CD4-positive, alpha-beta T cell treated with Interferon alpha-2 for 1 hour (primary cell): ENCODE data around the gene BTN2A1.

ENCODE experiments used
- DNase-seq, 2 donors: peaks; one replicate each; pipeline ENCODE4 v3.0.0-alpha.2; 2020 to 2022

The BTN2A1 gene

GRCh38 chr6:26471970-26472369, 14.2 kb downstream of the BTN2A1 start:
- DNase-seq, result no peak

DNA sequence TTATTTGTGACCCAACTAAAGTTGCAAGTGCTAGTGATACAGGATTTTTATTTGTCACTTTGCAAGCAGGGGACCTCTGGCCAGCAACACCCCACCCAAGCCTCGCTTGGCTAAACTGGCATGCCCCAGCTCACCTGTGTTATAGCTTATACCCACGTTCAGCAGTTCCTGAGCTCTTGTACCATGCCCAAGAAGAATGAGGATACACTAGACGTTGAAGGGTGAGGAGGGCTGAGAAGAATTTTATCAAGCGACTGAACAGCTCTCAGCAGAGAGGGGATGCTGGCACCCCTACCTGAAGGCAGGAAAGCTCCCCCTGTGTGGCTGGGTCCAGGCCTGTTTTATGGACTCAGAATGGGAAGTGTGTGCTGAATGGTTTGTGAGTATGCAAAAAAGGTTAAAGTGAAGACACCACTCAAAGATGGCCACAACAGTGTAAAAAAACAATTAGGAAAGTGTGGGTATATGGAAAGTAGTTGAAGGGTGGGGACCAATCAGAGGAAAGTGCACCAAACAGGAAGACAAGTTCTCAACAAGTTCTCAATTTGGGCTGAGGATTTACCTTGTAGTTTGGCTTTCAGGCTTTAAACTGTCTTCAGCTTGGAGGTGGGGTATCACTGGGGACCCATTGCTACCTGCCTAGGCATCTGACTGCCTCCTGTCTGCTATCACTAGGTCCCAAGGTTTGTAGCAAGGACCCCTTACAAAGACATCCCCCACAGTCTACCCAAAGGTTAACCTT, 15.0 kb downstream of the BTN2A1 start:
- DNase-seq, result peak in 1 of 2 donors; percentile 48

DNA sequence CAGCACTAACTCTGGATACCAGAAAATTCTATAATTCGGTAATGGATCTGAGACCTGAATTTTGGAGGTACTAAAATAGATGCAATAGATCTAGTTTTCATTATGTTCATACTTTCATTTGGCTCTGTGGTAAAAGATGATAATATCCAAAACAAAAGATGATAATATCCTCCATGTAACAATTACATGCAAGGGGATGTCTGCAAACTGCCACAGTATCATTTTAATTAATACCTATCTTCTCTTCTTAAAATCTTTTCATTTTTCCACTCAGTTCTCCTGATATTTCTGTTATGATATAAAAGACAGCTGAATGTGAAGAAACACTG, 15.6 kb downstream of the BTN2A1 start:
- DNase-seq, result no peak

- DNase-seq, result peak; percentile 90 to 94
These were observed 16.1 kb downstream of the BTN2A1 start for GRCh38 chr6:26473758-26474438.

- no peak for DNase-seq
These were observed 16.7 kb downstream of the BTN2A1 start for GRCh38 chr6:26474439-26474881.

DNA sequence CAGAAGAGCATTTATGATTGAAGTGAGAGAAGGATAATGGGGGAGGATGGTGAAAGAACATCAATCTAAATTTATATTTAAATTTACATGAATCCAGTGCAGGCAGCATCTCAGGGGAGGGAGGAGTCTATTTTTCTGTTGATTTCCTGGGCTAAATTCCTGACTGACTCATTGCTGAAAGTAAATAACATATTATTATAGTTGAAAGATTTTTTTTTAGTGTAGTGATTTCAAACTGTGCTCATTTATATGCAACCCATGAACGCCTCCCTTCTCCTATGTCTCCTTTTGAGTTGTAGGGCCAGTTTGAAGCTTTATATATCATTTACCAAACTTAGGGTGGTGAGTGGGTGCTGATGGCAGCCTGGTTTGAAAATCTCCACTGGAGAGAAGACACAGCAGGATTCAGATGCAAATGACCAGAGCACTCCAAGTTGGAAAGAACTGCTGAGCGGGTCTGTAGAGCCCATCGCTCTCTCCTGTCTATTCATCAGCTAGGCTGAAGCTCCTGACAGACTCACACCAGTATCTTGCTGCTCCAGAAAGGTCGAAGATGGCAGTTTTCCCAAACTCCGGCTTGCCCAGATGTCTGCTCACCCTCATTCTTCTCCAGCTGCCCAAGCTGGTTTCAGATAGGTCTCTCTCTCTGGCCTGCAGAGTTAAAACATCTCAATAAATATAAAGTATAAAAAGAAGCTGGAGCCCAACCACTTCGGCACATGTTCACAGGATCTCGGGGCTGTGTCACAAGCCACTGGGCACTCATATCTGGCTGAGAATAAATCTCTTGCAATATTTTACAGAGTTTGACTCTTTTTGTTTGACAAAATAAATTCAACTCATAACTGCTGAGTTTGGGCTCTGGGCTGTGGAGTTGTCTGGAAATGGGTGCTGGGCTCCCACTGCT, 18.3 kb downstream of the BTN2A1 start:
- no peak for DNase-seq

GRCh38 chr6:26476896-26477295, 19.1 kb downstream of the BTN2A1 start:
- DNase-seq, result no peak

- DNase-seq, result no peak
These were observed 19.7 kb downstream of the BTN2A1 start for GRCh38 chr6:26477426-26477825.

DNA sequence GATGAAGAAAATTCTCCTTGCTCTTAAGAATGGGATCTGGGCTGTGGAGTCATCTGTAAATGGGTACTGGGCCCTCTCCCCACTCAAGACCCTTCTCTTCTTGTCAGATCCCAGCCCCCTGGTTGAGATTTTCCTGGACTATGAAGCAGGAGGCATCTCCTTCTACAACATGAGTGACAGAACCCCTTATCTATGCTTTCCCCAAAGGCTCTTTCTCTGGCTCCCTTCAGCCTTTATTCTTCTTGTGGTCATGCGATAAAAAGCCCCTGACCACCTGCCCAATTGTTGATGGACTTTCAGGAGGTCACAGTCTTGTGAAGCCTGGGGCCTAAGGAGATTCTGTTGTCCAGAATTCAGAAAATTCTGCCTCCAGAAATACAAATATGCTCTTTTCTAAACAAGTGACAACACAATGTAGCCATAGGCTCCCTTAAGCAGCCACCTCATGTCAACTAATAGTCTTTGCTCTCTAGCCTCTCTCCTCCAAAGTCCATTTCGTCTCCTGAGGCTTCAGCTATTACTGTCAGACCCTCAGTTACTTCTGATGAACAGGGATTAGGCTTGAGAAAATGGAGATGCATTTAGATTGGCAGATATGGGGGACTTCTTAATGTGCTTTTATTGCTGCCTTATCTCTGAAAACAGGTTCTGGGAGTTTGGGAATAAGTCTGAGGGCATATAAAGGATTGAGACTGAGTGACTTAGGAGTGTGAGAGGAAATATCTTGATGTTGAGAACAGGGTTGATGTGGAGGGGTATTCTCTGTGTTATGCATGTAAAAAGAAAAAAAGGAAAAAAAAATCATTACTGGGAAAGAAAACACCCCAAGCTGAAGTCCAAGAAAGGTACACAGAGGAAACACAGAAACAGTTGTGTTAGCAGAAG, 20.6 kb downstream of the BTN2A1 start:
- DNase-seq, result no peak

GRCh38 chr6:26478985-26479278, 21.2 kb downstream of the BTN2A1 start:
- no peak for DNase-seq

GRCh38 chr6:26482338-26482737, 24.6 kb downstream of the BTN2A1 start:
- no peak for DNase-seq

GRCh38 chr6:26483727-26484126, 26.0 kb downstream of the BTN2A1 start:
- no peak for DNase-seq

DNA sequence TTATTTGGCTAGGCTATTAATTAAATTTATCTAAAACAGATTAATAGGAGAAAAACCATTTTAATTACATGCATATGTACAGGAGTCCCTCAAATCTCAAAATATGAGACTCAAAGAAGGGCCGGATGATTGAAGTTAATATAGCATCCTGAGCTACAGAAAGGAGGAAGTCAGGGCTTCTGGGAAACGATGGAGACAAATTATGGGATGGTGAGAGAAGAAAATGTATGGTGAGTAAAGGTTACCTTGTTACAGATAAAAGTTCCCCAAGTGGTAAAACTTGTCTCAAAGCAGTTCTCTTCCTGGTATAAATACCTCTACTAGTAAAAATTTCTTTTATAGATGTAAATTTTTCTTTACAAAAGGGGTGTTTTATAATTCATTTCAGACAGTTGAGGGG, 26.4 kb downstream of the BTN2A1 start:
- no peak for DNase-seq

GRCh38 chr6:26485112-26485780, 27.5 kb downstream of the BTN2A1 start:
- DNase-seq, result no peak

- no peak for DNase-seq
These were observed 28.6 kb downstream of the BTN2A1 start for GRCh38 chr6:26486358-26486757.

GRCh38 chr6:26487466-26487865, 29.7 kb downstream of the BTN2A1 start:
- no peak for DNase-seq

DNA sequence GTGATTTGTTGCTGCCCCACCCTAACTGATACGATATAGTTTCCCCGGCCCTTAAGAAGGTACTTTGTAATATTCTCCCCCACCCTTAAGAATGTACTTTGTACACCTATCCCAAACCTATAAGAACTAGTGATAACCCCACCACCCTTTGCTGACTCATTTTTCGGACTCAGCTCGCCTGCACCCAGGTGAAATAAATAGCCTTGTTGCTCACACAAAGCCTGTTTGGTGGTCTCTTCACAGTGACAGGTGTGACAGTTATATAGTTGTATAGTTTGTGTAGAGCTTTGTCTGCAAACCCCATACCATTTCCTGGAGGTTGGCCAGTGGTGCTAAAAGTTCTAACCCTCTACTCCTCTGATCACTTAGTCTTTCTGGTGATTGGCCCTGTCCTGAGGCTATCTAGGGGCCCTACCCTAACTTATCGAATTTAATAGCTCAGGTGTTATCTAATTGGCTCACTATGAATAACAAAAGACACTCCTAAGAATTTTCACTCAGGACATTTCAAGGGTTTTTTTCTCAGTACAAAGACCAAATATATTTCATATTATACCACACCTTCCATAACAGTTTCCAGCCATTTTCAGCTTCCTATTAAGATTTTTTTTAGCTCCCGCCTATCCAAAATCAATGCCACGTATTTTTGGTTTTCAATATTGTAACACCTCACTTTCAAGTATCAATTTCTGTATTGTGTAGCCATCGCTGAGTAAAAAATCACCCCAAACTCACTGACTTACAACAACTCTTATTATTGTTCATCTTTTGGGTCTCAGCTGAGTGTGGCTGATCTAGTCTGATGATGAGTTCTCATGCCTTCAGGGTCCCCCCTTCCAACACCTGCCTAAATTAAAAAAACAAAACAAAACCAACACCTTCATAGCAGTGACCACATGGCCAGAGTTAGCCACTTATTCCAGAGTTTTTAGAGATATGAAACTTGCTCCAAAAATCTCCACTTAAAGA, 32.5 kb downstream of the BTN2A1 start:
- DNase-seq, result no peak

- no peak for DNase-seq
These were observed 33.8 kb downstream of the BTN2A1 start for GRCh38 chr6:26491604-26492003.

- DNase-seq, result peak in 1 of 2 donors; percentile 26
These were observed 35.5 kb downstream of the BTN2A1 start for GRCh38 chr6:26493258-26493657.

GRCh38 chr6:26494117-26494516, 36.4 kb downstream of the BTN2A1 start:
- DNase-seq, result no peak

- no peak for DNase-seq
These were observed 37.5 kb downstream of the BTN2A1 start for GRCh38 chr6:26495281-26495680.
